OCI-LY3 (cell line): ENCODE data around the gene HTRA1.

ENCODE experiments used
- EZH2phosphoT487 ChIP-seq: fragments of 200-600 bp; shearing (Covaris generic); IDR thresholded peaks from 2 replicates; pipeline ENCODE4 v1.6.1; 2018; ENCODE audit warnings: antibody characterized with exemption, mixed run types, low read depth
- TF ChIP-seq, protein P1 (sequence below): fragments of 200-600, 300-600 bp; sonication (generic); IDR thresholded peaks from 2 replicates; pipeline ENCODE4 v1.5.1; 2014; ENCODE audit warnings: antibody characterized with exemption, low read length, low read depth

- TF ChIP-seq, protein P1, sequence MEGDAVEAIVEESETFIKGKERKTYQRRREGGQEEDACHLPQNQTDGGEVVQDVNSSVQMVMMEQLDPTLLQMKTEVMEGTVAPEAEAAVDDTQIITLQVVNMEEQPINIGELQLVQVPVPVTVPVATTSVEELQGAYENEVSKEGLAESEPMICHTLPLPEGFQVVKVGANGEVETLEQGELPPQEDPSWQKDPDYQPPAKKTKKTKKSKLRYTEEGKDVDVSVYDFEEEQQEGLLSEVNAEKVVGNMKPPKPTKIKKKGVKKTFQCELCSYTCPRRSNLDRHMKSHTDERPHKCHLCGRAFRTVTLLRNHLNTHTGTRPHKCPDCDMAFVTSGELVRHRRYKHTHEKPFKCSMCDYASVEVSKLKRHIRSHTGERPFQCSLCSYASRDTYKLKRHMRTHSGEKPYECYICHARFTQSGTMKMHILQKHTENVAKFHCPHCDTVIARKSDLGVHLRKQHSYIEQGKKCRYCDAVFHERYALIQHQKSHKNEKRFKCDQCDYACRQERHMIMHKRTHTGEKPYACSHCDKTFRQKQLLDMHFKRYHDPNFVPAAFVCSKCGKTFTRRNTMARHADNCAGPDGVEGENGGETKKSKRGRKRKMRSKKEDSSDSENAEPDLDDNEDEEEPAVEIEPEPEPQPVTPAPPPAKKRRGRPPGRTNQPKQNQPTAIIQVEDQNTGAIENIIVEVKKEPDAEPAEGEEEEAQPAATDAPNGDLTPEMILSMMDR, result no peak
- no peak for TF ChIP-seq EZH2phosphoT487
Observed at GRCh38 chr10:122490786-122491680, 29.7 kb downstream of the HTRA1 start.
